ENCODE data around the gene ALDH4A1.
"Not testable (repeated sequence)": the region's sequence is repeated elsewhere in the genome, so short reads cannot be mapped to it uniquely, and the experiment has no call there.

Gene ALDH4A1

DNA sequence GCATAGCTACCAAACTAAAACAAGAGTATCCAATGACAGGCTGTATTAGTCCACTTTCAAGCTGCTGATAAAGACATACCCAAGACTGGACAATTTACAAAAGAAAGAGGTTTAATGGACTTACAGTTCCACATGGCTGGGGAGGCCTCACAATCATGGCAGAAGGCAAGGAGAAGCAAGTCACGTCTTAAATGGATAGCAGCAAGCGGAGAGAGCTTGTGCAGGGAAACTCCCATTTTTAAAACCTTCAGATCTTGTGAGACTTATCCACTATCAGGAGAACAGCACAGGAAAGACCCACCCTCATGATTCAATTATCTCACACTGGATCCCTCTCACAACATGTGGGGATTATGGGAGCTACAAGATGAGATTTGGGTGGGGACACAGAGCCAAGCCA lies 54.6 kb downstream of the ALDH4A1 start:
- not testable (repeated sequence) for DNase-seq

DNA sequence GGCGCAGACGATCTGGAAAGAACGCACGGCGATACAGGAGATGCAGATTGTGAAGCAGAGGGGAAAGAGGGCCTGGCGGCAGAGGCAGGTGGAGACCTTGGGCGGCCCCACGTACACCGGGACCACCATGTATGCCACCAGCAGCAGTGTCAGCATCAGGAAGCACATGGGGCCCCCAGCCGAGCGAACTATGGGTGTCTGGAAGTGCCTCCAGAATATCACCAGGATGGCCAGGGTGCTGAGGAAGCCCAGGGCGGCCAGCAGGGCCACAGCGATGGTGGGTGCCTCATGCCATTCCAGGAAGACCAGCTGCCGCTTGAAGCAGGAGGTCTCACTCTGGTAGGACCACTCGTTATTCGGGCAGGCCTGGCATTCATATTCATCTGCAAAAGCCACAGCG lies 62.2 kb downstream of the ALDH4A1 start:
- DNase-seq = no peak

DNA sequence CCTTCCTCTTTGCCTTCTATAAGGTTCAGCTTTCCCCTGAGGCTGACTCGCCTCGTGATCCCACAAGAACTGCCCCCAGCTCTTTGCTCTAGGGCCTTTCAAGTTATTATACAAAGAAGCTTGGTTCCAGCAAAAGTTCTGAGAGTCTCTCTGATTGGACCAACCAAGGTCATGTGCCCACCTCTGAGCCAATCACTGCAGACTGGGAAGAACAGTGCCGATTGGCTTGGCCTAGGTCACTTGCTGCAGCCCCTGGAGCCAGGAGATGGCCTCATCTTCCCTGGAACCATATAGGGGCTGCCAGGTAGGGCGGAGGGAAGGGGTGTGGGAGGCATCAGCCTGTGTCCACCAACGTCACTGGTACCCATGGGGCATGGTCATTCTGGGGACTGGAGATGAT lies 65.7 kb downstream of the ALDH4A1 start:
- no peak for DNase-seq

DNA sequence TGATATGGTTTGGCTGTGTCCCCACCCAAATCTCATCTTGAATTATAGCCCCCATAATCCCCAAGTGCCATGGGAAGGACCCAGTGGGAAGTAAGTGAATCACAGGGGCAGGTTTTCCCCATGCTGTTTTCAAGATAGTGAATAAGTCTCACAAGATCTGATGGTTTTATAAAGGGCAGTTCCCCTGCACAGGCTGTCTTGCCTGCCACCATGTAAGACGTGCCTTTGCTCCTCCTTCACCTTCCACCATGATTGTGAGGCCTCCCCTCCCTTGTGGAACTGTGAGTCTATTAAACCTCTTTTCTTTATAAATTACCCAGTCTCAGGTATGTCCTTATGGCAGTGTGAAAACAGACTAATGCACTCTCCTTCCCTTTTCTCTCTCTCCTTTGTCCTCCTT lies 70.0 kb downstream of the ALDH4A1 start:
- not testable (repeated sequence) for DNase-seq

DNA sequence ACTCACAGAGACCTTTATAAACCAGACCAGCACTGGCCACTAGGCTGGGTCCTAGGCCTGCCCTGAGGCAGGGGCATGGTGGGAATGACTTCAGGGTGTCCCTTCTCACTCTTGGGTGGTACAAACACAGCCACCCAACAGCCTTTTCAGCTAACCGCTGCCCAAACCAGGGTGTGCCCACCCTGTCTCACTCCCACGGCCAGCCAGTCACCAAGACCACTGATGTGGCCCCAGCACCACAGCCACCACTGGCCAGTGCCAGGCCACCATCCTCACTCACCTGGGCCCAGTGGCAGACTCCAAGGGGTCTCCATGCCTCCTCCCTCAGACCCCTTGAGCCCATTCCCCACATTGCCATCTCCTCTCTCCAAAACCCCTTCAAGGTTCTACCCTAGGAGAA lies 70.7 kb downstream of the ALDH4A1 start:
- no peak for DNase-seq

DNA sequence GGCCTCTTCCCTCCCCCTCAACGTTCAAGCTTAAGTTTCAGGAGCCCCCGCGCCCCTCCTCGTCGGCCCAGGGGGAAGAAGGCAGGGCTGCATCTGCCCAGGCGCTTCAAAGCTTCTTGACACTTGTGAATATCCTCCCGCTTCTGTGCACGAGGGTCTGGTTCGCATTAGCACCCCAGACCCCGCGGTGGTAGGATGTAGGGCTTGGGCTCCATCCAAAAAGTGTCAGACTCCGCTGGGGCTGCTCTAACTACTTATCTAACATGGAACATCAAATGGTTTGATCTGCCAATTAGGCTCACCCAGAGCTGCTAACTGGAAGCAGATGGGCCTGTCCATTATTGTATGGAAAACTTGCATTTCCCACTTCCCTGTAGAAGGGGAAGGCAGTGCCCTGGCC lies 71.8 kb downstream of the ALDH4A1 start:
- no peak for DNase-seq

DNA sequence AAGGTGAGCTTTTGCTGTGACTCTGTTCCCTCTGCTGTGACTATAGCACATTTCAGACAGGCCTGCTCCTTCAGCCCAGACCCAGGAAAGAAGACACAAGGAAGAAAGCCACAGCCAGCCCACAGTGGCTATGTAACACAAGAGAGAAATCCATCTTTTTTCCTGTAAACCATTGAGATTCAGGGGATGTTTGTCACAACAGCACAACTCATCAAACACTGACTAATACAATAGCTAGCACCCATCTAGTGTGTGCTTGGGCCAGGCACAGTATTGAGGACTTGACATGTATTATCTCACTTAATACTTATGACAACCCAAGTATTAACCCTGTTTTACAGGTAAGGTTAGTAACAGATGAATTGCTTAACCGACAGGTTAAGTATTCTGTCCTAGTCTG lies 72.7 kb downstream of the ALDH4A1 start:
- DNase-seq = no peak

DNA sequence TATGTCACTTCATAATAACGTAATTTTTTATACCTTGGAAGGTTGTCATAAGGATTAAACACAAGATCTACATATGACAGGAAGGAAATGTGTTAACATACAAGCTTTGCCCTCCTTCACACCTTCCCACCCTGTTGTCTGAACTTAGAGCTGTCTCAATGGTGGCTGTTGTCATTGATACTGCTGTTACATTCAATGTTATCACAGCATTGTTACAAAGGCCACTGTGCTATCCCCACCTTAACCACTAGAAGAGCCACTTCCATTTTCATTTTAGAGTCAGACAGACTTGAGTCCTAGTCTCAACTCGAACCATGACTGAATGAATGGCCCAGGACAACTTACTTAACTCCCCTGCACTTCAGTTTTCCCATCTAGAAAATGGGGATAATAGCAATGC lies 74.1 kb downstream of the ALDH4A1 start:
- no peak for DNase-seq

DNA sequence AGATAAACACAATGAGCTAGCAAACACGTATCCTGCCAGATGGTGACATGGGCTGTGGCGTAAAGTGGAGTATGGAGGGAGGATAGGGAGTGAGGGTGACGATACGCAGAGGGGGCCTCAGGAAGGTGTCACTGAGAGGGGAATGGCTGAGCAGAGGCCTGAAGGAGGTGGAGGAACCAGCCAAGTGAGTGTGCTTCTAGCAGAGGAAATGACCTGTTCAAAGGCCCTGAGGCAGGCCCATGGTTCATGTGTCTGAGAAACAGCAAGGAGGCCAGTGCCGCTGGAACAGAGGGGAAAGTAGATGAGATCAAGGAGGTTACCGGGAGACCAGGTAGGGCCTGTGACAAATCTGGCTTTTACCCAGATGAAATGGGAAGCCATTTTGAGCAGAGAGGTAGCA lies 78.9 kb downstream of the ALDH4A1 start:
- no peak for DNase-seq

Measured in T-helper 9 cell (primary cell).